Astrocyte of the hippocampus (primary cell): ENCODE data around the gene BEGAIN.
"Not testable (repeated sequence)": the region's sequence is repeated elsewhere in the genome, so short reads cannot be mapped to it uniquely, and the experiment has no call there.

Source experiments
- DNase-seq: peaks from one replicate; pipeline ENCODE4 v3.0.0; 2011; ENCODE audit warnings: low read depth, low spot score

The BEGAIN gene

GRCh38 chr14:100523131-100523842 is 63.9 kb downstream of the BEGAIN start:
- DNase-seq: no peak

DNA sequence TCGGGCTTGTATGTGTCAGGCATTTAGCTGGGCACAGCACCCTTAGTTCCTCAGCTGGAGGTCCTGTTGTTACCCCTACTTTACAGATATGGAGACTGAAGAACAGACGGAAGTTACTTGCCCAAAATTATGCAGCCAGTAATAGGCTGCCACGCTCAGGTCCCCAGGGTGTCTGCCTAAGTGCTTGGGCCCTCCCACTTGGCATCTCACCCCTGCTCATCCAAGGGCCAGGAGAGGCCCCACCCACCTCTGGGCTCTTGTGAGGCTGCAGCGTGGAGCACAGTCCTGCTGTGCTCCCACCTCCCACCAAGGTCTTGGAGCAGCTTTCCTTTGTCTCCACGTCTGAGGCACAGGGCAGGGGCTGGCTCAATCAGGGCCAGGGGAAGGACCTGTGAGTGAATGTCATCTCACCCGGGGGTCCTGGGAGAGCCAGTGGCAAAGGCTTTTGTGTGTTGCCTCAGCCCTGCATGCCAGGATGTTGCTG is 64.6 kb downstream of the BEGAIN start:
- no peak for DNase-seq

GRCh38 chr14:100506053-100506452 is 81.2 kb downstream of the BEGAIN start:
- not testable (repeated sequence) for DNase-seq

DNA sequence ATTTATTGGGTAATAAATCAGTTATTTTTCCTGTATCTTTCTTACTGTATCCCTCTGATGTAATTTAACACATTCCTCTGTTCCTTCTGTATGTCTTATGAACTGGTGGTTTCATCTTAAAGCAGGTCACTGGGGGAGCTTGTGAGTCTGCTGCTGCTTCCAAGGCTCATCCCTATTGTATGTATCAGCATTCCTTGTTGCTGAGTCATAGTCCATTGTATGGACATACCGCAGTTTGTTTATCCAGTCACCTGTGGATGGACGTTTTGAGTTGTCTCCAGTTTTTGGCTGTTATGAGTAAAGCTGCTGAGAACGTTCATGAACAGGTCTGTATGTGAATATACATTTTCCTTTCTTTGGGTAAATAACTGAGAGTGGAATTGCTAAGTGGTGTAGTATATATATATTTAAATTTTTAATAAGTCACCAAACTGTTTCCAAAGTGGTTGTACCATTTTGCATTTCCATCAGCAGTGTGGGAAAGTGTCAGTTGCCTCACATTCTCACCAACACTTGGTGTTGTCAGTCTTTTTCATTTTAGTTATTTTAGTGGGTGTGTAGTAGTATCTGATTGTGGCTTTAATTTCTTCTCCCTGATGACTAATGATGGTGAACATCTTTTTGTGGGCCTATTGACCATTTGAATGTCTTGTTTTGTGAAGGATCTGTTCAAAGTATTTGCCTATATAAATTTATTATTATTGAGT is 82.7 kb downstream of the BEGAIN start:
- no peak for DNase-seq

- DNase-seq: no peak
Observed at GRCh38 chr14:100503251-100503650, 84.0 kb downstream of the BEGAIN start.

- DNase-seq: no peak
Observed at GRCh38 chr14:100502622-100503220, 84.5 kb downstream of the BEGAIN start.

DNA sequence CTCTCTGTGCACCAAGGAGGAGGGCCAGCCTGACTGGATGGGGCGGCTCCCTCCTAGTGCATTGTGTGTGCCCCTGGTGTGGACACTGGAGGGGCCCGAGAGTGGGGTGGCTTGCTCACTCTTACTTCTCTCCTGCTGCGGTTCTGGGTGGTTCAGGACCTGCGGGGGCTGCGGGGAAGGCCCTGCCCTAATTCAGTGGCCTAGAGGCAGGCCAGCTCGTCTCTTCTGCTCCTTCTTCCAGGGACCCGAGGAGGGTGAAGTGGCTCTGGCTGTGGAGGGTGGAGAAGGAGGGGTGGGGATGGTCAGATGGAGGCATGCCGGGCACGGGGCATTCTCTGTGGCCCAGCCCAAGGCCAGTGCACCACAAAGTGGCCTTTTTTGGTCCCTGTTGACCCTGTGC is 87.1 kb downstream of the BEGAIN start:
- no peak for DNase-seq

DNA sequence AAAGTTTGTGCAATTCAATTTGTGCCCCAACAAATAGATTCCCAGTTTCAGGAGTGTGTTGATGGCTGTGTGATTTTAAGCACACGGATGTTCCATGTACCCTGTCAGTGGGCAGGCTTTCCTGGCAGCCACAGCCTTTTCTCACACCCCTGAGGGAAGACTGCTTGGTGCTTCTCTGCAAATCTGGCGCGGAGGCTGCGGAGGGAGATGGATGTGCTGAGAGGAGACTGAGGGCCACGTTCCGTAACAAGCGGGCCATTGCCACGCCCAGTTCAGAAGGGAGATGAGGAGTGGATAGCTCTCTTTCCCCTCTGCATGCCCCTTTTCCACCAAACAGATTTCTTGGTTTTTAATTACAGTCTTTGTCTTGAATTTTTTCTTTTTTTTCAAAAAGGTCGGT is 89.1 kb downstream of the BEGAIN start:
- no peak for DNase-seq

DNA sequence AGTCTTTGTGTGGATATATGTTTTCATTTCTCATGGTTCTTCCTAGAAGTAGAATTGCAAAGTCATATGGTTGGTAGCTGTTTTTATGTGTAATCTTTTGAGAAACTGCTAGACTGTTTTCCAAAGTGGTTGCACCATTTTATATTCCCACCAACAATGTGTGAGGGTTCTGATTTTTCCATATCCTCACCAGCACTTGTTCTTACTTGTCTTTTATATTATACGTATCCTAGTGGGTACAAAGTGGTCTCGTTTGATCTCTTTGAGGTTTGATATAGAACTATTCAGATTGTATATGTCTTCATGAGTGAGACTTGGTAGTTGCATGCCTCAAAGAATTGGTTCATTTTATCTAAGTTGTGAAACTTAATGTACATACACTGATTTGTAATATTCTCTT is 91.3 kb downstream of the BEGAIN start:
- no peak for DNase-seq

DNA sequence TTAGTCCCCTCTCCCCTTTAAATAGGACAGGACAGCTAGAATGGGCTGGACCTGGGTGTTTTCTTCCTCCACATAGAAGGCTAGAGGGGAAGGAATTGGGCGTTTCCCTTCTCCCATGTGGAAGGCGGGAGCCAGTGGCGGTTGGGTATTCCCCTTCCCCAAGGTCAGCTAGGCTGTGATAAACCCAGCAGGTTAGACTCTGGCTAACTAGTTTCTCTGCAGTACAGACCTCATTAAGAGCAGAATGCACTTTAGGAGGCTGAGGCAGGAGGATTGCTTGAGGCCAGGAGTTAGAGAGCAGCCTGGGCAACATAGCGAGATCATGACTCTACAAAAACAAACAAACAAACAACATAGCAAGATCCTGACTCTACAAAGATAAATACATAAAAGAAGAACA is 92.6 kb downstream of the BEGAIN start:
- DNase-seq: no peak

DNA sequence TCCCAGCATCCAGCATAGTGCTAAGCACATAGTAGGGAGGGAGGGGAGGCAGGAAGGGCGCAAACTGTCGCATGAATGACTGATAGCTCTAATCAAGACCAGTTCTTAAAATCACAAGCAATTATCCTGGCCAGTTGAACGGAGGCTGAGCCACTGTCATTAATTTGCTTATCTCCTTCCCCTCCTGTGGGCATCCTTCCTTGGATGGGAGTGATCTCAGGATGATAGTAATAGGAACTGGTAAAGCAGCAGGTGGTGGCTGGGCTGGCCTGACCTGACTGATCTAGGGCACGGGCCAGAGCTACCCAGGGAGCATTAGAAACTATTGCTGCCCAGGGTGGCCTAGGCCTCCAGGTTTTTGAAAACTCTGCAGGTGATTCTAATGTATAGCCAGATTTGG is 97.0 kb downstream of the BEGAIN start:
- DNase-seq: no peak

- DNase-seq: no peak
Observed at GRCh38 chr14:100488057-100488456, 99.2 kb downstream of the BEGAIN start.

GRCh38 chr14:100487304-100487703 is 99.9 kb downstream of the BEGAIN start:
- DNase-seq: no peak
